Ectodermal cell (in vitro differentiated cells): ENCODE measurements around the gene HOXD8.

Experiments used
- H3K27ac ChIP-seq: 2 replicates; pipeline ENCODE4 v1.7.0; 2013; ENCODE audit warnings: mild to moderate bottlenecking, low read depth, low read length; ENCODE audit not compliant: insufficient read depth, poor library complexity, severe bottlenecking
- H3K27me3 ChIP-seq: 2 replicates; pipeline ENCODE4 v1.7.0; 2013; ENCODE audit warnings: mild to moderate bottlenecking, low read length; ENCODE audit not compliant: insufficient read depth, control insufficient read depth, poor library complexity, severe bottlenecking
- H3K36me3 ChIP-seq: one replicate; pipeline ENCODE4 v1.7.0; 2013; ENCODE audit warnings: low read length; ENCODE audit not compliant: control insufficient read depth, insufficient read depth
- H3K4me1 ChIP-seq: one replicate; pipeline ENCODE4 v1.7.0; 2013; ENCODE audit warnings: low read length; ENCODE audit not compliant: control insufficient read depth, insufficient read depth
- H3K4me3 ChIP-seq: 2 replicates; pipeline ENCODE4 v1.7.0; 2013; ENCODE audit warnings: low read depth, low read length, control low read depth; ENCODE audit not compliant: insufficient read depth
- H3K9me3 ChIP-seq: 2 replicates; pipeline ENCODE4 v1.7.0; 2013; ENCODE audit warnings: mild to moderate bottlenecking, low read length, moderate library complexity; ENCODE audit not compliant: control insufficient read depth
- WGBS, 2 experiments: methylation state at CpG; one replicate each; pipeline ENCODE4 v1.1.7; 2013; ENCODE audit warnings: missing lambda C conversion rate in 2 of 2; 5-methylcytosine and 5-hydroxymethylcytosine counted together

Gene HOXD8

DNA sequence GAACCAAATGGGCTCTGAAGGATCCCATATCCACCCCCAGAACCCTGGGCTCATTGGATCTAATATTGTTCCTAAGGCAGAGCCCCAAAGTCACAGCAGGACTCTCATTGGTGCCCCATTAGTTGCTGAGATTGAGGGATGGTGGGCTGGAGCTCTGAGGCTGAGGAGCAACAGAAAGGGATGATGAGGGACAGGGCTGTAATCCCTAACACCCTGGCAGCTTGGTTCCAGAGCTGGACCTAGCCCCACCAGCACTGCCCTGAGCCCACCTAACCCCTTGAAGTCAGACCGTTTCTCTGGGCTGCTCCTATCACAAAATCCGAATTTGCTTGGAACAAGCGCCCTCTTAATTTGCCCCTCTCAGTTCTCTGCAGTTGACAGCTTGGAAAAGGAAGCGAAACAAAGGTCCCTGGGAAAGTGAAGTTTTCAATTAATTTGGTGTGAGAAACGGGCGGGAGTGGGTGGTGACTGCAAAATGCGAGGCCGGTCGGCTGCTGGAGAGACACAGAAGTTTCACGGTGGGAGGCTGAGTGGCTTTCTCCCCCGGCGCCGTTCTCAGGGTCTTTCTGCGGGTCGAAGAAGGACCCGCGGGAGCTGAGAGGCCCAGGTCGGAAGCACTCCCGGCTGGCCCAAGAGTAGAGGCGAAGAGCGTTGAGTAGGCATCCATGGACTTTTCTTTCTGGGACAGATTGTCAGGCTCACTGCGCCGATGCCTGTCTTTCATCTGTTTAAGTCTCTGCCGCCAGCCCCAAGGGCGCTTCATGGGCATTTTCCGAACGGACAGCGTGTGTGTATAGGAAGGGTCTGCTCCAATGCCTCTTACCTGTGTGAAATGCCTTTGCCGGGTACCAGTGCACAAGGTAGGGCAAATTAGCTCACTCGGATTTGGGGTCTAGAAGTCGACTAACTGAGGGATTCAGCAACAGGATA is 37.9 kb upstream of the HOXD8 start:
- Histone ChIP-seq H3K36me3 (no peaks in the 10 kb centered on the region), H3K27me3 (peaks cover 100% of the 10 kb centered on the region), H3K9me3 (no peaks in the 10 kb centered on the region), H3K4me1 (peaks cover 5% of the 10 kb centered on the region), H3K27ac (no peak overlapping the region), H3K4me3 (no peak overlapping the region)
- 3 to 4% methylated on average over 31 of the region's 31 CpGs for WGBS, 2 experiments

DNA sequence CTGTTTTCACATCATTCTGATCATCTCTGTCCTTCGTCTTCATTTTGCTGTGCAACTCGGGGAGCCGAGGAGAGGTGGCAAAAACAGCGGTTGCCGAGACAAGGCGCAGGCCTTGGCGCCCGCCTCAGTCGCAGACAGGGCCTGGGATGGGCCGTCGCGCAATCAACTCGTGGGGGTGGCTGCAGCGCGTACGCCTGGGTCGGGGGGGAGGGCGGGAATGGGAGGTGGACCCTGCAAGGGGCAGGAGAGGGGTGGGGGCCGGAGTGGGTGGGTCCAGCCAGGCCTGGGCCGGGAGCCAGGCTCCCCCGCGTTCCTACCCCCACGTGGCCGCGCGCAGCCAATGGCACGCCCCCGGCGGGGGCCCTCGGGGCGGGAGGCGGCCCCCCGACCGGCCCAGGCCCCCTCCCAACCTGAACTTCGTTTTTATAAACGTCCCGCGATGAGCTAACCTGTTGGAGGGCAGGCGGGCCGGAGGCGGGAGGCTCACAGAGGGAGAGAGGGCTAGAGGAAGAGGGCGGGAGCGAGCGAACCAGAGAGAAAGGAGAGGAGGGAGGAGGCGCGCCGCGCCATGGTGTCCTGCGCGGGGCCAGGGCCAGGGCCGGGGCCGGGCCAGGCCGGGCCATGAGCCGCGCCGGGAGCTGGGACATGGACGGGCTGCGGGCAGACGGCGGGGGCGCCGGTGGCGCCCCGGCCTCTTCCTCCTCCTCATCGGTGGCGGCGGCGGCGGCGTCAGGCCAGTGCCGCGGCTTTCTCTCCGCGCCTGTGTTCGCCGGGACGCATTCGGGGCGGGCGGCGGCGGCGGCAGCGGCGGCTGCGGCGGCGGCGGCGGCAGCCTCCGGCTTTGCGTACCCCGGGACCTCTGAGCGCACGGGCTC is 37.0 kb upstream of the HOXD8 start, which contains the start of gene HOXD13:
Gene HOXD13, plus strand, starts transcription at position 452 of the 875 bp plus-strand sequence. Its CDS starts 170 bp downstream, at position 622.
- no peaks in the 10 kb centered on the region for H3K9me3 ChIP-seq
- H3K36me3 ChIP-seq = no peaks in the 10 kb centered on the region
- peak within 1 kb of the TSS; percentile 22 for H3K4me3 ChIP-seq
- H3K27ac ChIP-seq = no peak within 1 kb of the TSS
- H3K4me1 ChIP-seq = peaks cover 5% of the 10 kb centered on the region
- peaks cover 100% of the 10 kb centered on the region for H3K27me3 ChIP-seq
- 1% methylated on average over 95 of the region's 95 CpGs for WGBS, 2 experiments

DNA sequence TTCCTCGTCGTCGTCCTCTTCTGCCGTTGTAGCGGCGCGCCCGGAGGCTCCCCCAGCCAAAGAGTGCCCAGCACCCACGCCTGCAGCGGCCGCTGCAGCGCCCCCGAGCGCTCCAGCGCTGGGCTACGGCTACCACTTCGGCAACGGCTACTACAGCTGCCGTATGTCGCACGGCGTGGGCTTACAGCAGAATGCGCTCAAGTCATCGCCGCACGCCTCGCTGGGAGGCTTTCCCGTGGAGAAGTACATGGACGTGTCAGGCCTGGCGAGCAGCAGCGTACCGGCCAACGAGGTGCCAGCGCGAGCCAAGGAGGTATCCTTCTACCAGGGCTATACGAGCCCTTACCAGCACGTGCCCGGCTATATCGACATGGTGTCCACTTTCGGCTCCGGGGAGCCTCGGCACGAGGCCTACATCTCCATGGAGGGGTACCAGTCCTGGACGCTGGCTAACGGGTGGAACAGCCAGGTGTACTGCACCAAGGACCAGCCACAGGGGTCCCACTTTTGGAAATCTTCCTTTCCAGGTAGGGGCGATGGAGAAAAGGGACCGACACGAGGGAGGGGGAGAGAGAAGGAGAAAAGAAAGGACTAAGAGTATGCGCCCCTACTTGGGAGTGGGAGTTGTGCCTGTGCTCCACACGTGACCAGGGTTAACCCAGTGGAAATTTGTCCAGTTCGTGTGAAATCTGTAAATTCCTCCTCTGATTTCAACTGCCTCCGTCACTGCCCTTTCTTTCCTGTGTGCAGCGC is 36.2 kb upstream of the HOXD8 start:
- WGBS, 2 experiments = 1 to 2% methylated on average over 53 of the region's 53 CpGs
- Histone ChIP-seq H3K36me3 (no peaks in the 10 kb centered on the region), H3K9me3 (no peaks in the 10 kb centered on the region), H3K27me3 (peaks cover 100% of the 10 kb centered on the region), H3K4me3 (peak overlapping the region; percentile 22), H3K4me1 (peaks cover 1% of the 10 kb centered on the region), H3K27ac (no peak overlapping the region)

DNA sequence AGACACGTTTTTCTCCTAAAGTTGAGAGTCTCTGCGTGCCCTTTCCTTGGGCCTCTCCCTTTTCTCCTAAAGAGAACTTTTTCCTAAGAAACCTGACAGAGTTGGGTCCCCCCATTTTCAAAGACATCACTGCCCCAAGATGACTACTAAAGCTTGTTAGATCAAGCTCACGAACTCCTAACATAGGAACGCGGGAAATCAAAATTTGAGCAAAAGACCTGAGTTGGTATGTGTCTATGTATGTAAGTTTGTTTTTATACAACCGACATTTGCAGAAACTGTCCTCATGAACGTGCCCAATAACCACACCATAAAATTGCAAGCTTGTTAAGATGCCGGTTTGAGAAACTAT is 35.6 kb upstream of the HOXD8 start:
- no peaks in the 10 kb centered on the region for H3K4me1 ChIP-seq
- H3K36me3 ChIP-seq = no peaks in the 10 kb centered on the region
- H3K9me3 ChIP-seq = no peaks in the 10 kb centered on the region
- H3K27me3 ChIP-seq = peaks cover 100% of the 10 kb centered on the region
- 3 to 8% methylated on average over 2 to 8 of the region's 8 CpGs for WGBS, 2 experiments
- no peak overlapping the region for H3K27ac ChIP-seq
- no peak overlapping the region for H3K4me3 ChIP-seq

DNA sequence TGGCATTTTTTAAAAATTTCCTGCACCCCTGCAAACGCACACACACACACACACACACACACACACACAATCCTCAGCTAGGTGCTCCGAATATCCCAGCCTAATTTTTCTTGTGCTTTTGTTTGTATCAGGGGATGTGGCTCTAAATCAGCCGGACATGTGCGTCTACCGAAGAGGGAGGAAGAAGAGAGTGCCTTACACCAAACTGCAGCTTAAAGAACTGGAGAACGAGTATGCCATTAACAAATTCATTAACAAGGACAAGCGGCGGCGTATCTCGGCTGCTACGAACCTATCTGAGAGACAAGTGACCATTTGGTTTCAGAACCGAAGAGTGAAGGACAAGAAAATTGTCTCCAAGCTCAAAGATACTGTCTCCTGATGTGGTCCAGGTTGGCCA is 35.2 kb upstream of the HOXD8 start:
- Histone ChIP-seq H3K27me3 (peaks cover 100% of the 10 kb centered on the region), H3K4me3 (no peak overlapping the region), H3K27ac (no peak overlapping the region), H3K4me1 (no peaks in the 10 kb centered on the region), H3K36me3 (no peaks in the 10 kb centered on the region), H3K9me3 (no peaks in the 10 kb centered on the region)
- 7 to 14% methylated on average over 10 to 11 of the region's 12 CpGs for WGBS, 2 experiments

DNA sequence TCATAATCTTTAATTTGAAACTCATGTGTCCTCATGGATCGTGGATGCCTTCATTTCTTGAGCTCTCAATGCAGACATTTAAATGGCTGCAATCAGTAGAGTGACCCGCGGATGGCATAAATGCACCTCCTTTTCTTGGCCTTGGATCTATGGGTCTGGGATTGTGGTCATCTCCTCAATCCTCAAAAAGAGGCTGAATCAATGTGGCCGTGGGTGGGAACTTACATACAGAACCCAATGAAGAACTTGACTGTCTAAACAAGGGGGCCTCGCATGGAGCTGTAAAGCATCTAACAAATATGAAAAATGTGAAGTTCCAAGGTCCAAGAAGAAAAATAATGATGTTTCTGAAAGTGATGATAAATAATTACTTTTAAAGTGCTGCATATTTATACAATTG is 34.1 kb upstream of the HOXD8 start:
- WGBS, 2 experiments = 14 to 19% methylated on average over 5 of the region's 5 CpGs
- Histone ChIP-seq H3K4me1 (no peaks in the 10 kb centered on the region), H3K36me3 (no peaks in the 10 kb centered on the region), H3K27ac (no peak overlapping the region), H3K27me3 (peaks cover 100% of the 10 kb centered on the region), H3K4me3 (no peak overlapping the region), H3K9me3 (no peaks in the 10 kb centered on the region)

DNA sequence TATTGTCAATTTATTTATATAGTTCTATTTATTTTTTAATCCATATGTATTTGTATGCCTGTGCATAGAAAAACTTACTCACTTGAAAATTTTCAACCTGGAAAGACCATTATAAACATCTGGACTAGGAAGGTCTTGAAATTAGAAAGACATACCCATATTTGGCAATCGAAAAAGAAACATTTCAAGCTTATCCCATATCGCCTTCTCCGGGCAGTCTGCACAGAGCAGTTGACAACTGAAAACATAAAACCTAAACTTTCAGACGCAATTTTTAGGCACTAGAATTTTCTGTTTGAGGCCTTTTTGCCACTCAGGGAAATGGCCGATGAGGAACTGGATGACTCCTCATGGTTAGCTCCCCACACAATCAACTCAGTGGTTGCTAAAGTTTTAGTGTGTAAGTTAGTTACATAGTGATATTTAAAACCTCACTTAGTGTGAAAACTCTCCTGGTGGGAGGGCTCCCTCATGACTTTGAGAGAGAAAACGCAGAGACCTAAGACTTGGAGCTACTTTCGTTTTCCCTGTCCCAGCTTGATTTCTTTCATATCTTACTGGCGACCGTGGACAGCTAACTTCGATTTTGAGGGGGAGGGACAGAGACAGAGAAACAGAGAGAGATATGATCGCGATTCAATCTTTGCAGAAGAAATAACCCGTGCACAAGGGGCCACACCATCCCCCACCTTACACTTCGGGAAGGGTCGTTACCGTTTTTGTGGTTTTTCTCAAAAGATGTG is 33.1 kb upstream of the HOXD8 start:
- H3K36me3 ChIP-seq = no peaks in the 10 kb centered on the region
- H3K4me1 ChIP-seq = no peaks in the 10 kb centered on the region
- peaks cover 100% of the 10 kb centered on the region for H3K27me3 ChIP-seq
- WGBS, 2 experiments = 4% methylated on average over 15 to 16 of the region's 16 CpGs
- H3K9me3 ChIP-seq = no peaks in the 10 kb centered on the region
- no peak overlapping the region for H3K27ac ChIP-seq
- no peak overlapping the region for H3K4me3 ChIP-seq

DNA sequence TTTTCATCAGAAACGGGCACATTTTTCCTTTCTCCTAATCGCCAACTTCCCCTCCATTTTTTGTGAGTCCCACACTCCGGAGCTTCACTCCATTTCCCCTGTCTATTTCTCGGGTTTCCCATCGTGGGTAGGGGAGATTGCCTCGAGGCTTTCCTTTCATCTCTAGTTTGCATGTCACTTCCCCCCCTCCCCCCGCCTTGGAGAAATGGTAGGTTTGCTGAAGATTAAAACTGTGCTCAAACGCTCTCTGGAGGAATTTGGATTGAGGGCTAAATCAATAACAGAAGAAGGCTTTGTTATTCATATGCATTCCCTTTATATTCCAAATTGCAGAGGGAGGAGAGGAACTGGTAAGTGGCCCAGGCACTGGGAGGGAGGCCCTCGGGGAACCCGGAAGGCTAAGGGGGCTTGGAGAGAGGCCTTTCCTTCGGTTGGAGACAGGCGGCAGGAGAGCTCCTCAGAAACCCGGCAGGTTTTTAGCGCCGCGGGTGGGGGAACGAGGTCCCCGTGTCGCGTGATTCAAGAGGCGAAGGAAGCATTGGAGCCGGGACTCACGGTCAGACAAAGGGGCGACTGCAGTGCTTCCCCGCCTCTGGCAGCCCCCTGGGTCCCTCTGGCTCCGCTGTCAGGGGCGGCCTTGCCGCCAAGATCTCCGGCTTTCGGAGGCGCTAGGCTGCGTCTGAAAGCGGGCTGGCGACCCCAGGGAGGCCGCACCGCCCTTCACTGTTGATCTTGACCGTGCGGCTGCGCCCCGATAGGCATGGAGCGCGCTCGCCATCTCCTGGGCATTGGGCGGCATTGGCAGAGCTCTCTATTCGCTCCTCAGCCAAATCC is 32.3 kb upstream of the HOXD8 start:
- Histone ChIP-seq H3K9me3 (no peaks in the 10 kb centered on the region), H3K36me3 (no peaks in the 10 kb centered on the region), H3K27ac (no peak overlapping the region), H3K4me1 (no peaks in the 10 kb centered on the region), H3K27me3 (peaks cover 100% of the 10 kb centered on the region), H3K4me3 (no peak overlapping the region)
- 0 to 1% methylated on average over 42 to 45 of the region's 45 CpGs for WGBS, 2 experiments
